Liver (tissue), 9 donors: ENCODE data around the gene C1QL2. TPM values are rescaled to one million over a fixed set of nuclear protein-coding genes. Genes with fewer than 3 reads are reported as not detected.
A peak's percentile ranks its signal among the peaks of the same experiment; 100 is the strongest.

Experiments used
- DNase-seq: peaks from one replicate; pipeline ENCODE4 v3.0.0-alpha.2; 2017; ENCODE audit warnings: low spot score
- H3K27ac ChIP-seq, 2 donors: one replicate each; pipeline ENCODE4 v1.7.0; 2013; ENCODE audit warnings: inconsistent platforms in 2 of 2, low read length in 2 of 2, control low read depth in 1 of 2, low read depth in 1 of 2, mild to moderate bottlenecking in 1 of 2
- H3K27me3 ChIP-seq, 4 donors: one replicate each; pipeline versions ENCODE4 v1.6.1 to v1.7.0; 2013; ENCODE audit warnings: low read length in 3 of 4, inconsistent platforms in 1 of 4, mild to moderate bottlenecking in 1 of 4, moderate library complexity in 1 of 4; ENCODE audit not compliant: control insufficient read depth in 4 of 4, insufficient read depth in 4 of 4
- H3K36me3 ChIP-seq, 4 donors: one replicate each; pipeline versions ENCODE4 v1.6.1 to v1.7.0; 2013; ENCODE audit warnings: low read length in 3 of 4, mild to moderate bottlenecking in 3 of 4, low read depth in 1 of 4, moderate library complexity in 1 of 4; ENCODE audit not compliant: control insufficient read depth in 4 of 4, insufficient read depth in 3 of 4
- H3K4me1 ChIP-seq, 4 donors: one replicate each; pipeline versions ENCODE4 v1.6.1 to v1.7.0; 2013; ENCODE audit warnings: low read length in 3 of 4, mild to moderate bottlenecking in 3 of 4, moderate library complexity in 1 of 4; ENCODE audit not compliant: control insufficient read depth in 4 of 4, insufficient read depth in 4 of 4
- H3K4me3 ChIP-seq, 3 donors: one replicate each; pipeline versions ENCODE4 v1.6.1 to v1.7.0; 2013; ENCODE audit warnings: low read length in 3 of 3, control low read depth in 1 of 3, low read depth in 1 of 3, mild to moderate bottlenecking in 1 of 3
- H3K9ac ChIP-seq, 2 donors: one replicate each; pipeline ENCODE4 v1.7.0; 2013; ENCODE audit warnings: low read length in 2 of 2, mild to moderate bottlenecking in 2 of 2, moderate library complexity in 2 of 2, control low read depth in 1 of 2, low read depth in 1 of 2
- H3K9me3 ChIP-seq, 4 donors: one replicate each; pipeline versions ENCODE4 v1.6.1 to v1.7.0; 2013; ENCODE audit warnings: low read length in 3 of 4; ENCODE audit not compliant: control insufficient read depth in 4 of 4
- EGR1 ChIP-seq, 2 donors: IDR thresholded peaks; 2 replicates each; pipeline ENCODE4 v1.6.1; 2016 to 2018; ENCODE audit warnings: antibody characterized with exemption in 2 of 2, low read depth in 2 of 2
- HNF4A ChIP-seq, 2 donors: conservative IDR thresholded peaks; 2 replicates each; pipeline ENCODE4 v1.6.1; 2016; ENCODE audit warnings: antibody characterized with exemption in 2 of 2, mild to moderate bottlenecking in 2 of 2
- JUND ChIP-seq, 2 donors: IDR thresholded peaks; 2 replicates each; pipeline ENCODE4 v1.6.1; 2016; ENCODE audit warnings: antibody characterized with exemption in 2 of 2
- RAD21 ChIP-seq, 2 donors: IDR thresholded peaks; 2 replicates each; pipeline ENCODE4 v1.6.1; 2016; ENCODE audit warnings: antibody characterized with exemption in 2 of 2, mild to moderate bottlenecking in 2 of 2
- RXRA ChIP-seq, 2 donors: IDR thresholded peaks; 2 replicates each; pipeline ENCODE4 v1.6.1; 2017 to 2018; ENCODE audit warnings: antibody characterized with exemption in 2 of 2, mild to moderate bottlenecking in 1 of 2
- SP1 ChIP-seq: IDR thresholded peaks from 2 replicates; pipeline ENCODE4 v1.6.1; 2018; ENCODE audit warnings: antibody characterized with exemption, mild to moderate bottlenecking
- WGBS: extraction: QIAGEN DNeasy Blood & Tissue Kit; methylation state at CpG from one replicate; pipeline ENCODE4 v1.1.7; 2013; 5-methylcytosine and 5-hydroxymethylcytosine counted together
- polyA plus RNA-seq, 2 donors: library from polyadenylated mRNA; stranded (reverse) in 1 of 2; unstranded in 1 of 2; fragments of 200-250 nt in 1 of 2; fragments of >200 nt in 1 of 2; fragmentation: Nextera tagmentation in 1 of 2; extraction: Ambion mirVana in 1 of 2; gene quantifications; one replicate each; pipeline versions ENCODE4 v1.2.1 to v1.2.3, GENCODE V29; 2013 to 2015
- total RNA-seq, 2 donors: library from RNA; depleted of rRNA; stranded (reverse); fragments of >200 nt; gene quantifications; one replicate each; pipeline ENCODE4 v1.2.3, GENCODE V29; 2014
- TF ChIP-seq, protein P1 (sequence below): IDR thresholded peaks from 2 replicates; pipeline ENCODE4 v1.6.1; 2016; ENCODE audit warnings: antibody characterized with exemption
- TF ChIP-seq, protein P2 (sequence below): fragments of 150-350 bp; IDR thresholded peaks from 2 replicates; pipeline ENCODE4 v1.5.1; 2017; ENCODE audit warnings: improper control_type of control experiment, low read depth, low read length; ENCODE audit not compliant: missing input control
- TF ChIP-seq, protein P3 (sequence below): IDR thresholded peaks from 2 replicates; pipeline ENCODE4 v1.6.1; 2016; ENCODE audit warnings: antibody characterized with exemption
- donor health status: healthy.
- donor health status: healthy.
- donor health status: healthy.
- donor health status: healthy.
- donor health status: healthy.

The C1QL2 gene
- total and polyA plus RNA-seq, 4 donors = not detected

DNA sequence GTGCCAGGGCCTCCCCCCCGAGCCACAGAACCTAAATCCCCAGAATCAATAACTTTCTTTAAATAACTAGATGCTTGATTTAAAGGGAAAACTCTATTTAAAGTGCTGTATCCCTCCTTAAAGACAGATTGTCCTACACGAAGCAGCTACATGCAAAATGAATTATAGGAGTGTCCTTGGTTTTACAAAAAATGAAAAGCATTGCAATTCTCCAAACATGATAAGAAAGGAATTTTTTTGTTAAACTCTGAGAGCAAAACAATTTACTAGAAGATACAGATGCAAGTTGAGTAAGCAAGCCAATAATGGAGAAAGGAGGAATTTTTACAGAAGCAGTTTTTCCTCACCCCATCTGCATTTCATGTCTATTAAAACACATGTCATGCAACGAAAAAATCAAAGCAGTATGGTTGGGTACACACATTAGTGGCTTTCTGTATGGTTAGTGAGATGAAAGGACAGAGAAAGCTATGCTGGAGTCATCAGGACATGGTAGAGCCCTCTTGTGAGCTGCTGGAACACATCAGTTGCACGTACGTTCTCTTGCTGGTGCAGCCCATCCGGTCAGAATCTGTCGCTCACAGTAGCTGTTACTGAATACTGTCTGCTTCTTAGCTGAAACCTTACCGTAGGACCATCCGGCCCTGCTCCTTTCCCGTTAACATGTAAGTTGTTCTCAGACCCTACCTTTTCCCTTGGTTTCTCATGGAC is 39.1 kb upstream of the C1QL2 start (continued):
- TF ChIP-seq, protein P1, sequence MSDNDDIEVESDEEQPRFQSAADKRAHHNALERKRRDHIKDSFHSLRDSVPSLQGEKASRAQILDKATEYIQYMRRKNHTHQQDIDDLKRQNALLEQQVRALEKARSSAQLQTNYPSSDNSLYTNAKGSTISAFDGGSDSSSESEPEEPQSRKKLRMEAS = no peak
- TF ChIP-seq, protein P2, sequence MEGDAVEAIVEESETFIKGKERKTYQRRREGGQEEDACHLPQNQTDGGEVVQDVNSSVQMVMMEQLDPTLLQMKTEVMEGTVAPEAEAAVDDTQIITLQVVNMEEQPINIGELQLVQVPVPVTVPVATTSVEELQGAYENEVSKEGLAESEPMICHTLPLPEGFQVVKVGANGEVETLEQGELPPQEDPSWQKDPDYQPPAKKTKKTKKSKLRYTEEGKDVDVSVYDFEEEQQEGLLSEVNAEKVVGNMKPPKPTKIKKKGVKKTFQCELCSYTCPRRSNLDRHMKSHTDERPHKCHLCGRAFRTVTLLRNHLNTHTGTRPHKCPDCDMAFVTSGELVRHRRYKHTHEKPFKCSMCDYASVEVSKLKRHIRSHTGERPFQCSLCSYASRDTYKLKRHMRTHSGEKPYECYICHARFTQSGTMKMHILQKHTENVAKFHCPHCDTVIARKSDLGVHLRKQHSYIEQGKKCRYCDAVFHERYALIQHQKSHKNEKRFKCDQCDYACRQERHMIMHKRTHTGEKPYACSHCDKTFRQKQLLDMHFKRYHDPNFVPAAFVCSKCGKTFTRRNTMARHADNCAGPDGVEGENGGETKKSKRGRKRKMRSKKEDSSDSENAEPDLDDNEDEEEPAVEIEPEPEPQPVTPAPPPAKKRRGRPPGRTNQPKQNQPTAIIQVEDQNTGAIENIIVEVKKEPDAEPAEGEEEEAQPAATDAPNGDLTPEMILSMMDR = no peak
- TF ChIP-seq EGR1 (IDR thresholded peaks at IDR 0.05; ENCODE audit: low read depth in 2 of 2) = no peak
- no peak for TF ChIP-seq JUND (IDR thresholded peaks at IDR 0.05)

DNA sequence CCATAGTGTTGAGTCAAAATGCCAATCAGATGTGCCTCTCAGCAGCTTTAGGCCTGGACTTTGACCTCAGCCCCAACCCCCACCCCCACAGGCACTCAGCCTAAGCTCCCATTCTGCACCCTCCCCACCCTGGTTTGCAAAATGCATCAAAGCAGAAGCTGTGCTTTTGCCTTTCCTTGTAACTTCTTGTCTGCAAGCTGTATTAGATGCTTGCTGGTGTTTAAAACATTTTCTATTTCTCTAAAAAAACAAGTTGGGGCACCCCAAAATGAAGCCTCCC is 38.5 kb upstream of the C1QL2 start:
- Histone ChIP-seq H3K9ac (no peak overlapping the region), H3K27me3 (no peaks in the 10 kb centered on the region), H3K36me3 (no peaks in the 10 kb centered on the region), H3K27ac (no peak overlapping the region), H3K4me1 (peaks cover 2 to 37% (median 25%) of the 10 kb centered on the region in 4 donors), H3K4me3 (no peak overlapping the region), H3K9me3 (no peaks in the 10 kb centered on the region)
- no peak for TF ChIP-seq JUND (IDR thresholded peaks at IDR 0.05)
- peak; percentile 26 for TF ChIP-seq SP1
- TF ChIP-seq RAD21 (IDR thresholded peaks at IDR 0.05) = no peak
- TF ChIP-seq HNF4A (conservative IDR thresholded peaks at IDR 0.05) = peak; percentile 68 to 79
- no peak for DNase-seq

DNA sequence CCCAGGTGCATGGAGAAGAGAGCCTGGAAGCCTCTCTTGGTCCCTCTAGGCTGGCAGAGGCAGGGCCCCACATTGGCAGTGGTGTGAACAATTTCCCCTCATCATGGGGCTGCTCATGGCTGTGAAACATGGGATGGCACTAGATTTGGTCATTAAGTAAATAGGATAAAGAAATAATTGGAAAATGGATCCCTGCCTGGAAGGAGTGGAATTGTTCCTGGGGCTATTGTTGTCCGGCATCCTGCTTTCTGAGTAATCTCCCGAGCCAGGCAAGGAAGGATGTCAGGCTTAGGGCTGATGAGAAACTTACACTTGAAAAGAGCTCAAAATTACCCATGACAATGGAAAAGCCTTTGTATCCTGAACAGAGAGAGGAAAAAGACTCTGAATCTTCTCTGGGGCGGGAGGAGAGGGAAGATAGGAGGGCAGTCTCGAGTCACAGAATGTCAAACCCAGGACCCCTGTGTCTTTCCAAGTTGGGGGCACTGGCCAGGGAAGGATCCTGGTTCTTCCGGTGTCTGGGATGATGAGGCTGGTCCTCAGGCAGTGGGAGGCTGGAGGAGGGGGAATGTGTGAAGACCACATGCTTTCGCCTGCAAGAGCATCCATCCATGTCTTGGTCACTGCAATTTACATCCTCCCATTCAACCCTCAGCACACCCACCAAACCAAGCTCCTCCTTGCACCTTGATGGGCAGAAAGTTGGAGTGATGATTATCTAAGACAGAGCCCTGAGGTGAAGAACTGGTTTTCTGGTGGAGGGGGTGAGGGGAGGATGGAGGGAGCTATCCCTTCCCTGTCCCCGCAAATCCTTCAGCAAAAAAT is 38.0 kb upstream of the C1QL2 start:
- Histone ChIP-seq H3K36me3 (no peaks in the 10 kb centered on the region), H3K4me1 (peaks cover 2 to 37% (median 25%) of the 10 kb centered on the region in 4 donors), H3K27ac (peak overlapping the region in 1 of 2 donors; percentile 25), H3K27me3 (no peaks in the 10 kb centered on the region), H3K9ac (no peak overlapping the region), H3K9me3 (no peaks in the 10 kb centered on the region), H3K4me3 (no peak overlapping the region)
- WGBS = 71% methylated on average over 7 of the region's 7 CpGs
- TF ChIP-seq, protein P3, sequence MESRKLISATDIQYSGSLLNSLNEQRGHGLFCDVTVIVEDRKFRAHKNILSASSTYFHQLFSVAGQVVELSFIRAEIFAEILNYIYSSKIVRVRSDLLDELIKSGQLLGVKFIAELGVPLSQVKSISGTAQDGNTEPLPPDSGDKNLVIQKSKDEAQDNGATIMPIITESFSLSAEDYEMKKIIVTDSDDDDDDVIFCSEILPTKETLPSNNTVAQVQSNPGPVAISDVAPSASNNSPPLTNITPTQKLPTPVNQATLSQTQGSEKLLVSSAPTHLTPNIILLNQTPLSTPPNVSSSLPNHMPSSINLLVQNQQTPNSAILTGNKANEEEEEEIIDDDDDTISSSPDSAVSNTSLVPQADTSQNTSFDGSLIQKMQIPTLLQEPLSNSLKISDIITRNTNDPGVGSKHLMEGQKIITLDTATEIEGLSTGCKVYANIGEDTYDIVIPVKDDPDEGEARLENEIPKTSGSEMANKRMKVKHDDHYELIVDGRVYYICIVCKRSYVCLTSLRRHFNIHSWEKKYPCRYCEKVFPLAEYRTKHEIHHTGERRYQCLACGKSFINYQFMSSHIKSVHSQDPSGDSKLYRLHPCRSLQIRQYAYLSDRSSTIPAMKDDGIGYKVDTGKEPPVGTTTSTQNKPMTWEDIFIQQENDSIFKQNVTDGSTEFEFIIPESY = no peak
- TF ChIP-seq JUND (IDR thresholded peaks at IDR 0.05) = no peak
- no peak for TF ChIP-seq EGR1 (IDR thresholded peaks at IDR 0.05; ENCODE audit: low read depth in 2 of 2)
- DNase-seq = no peak

DNA sequence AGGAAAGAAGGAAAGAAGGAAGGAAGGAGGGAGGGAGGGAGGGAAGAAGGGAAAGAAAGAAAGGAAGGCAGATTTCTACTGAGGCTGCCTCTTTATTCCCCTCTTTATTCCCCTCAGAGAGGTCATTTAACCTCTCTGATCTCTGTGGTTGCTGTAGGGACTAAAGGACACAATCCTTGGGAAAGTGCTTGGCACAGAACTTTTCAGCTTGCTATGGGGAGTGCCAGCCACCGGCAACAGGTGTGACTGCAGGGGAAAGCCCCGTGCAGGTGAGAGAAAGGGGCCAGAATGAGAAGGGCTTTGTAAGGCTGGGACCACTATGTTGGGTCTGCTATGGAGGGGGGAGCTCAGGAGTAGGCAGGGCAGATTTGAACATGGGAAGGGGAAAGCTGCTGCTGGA is 37.3 kb upstream of the C1QL2 start:
- H3K27me3 ChIP-seq = no peaks in the 10 kb centered on the region

More for the DNA sequence above, 37.3 kb upstream of the C1QL2 start:
- no peak overlapping the region for H3K4me3 ChIP-seq
- H3K9ac ChIP-seq = no peak overlapping the region
- TF ChIP-seq HNF4A (conservative IDR thresholded peaks at IDR 0.05) (peak in 1 of 2 donors; percentile 30), RXRA (IDR thresholded peaks at IDR 0.05) (peak in 1 of 2 donors; percentile 19), RAD21 (IDR thresholded peaks at IDR 0.05) (no peak)
- TF ChIP-seq, protein P3 = no peak
- 22% methylated on average over 2 of the region's 2 CpGs for WGBS
- H3K36me3 ChIP-seq = no peaks in the 10 kb centered on the region
- peak overlapping the region in 1 of 2 donors; percentile 25 for H3K27ac ChIP-seq
- no peak for DNase-seq
- no peaks in the 10 kb centered on the region for H3K9me3 ChIP-seq
- peaks cover 2 to 37% (median 25%) of the 10 kb centered on the region in 4 donors for H3K4me1 ChIP-seq
